B cell (primary cell): ENCODE data around the gene PIWIL4. TPM values are rescaled to one million over a fixed set of nuclear protein-coding genes. Genes with fewer than 3 reads are reported as not detected.
"Not testable (repeated sequence)": the region's sequence is repeated elsewhere in the genome, so short reads cannot be mapped to it uniquely, and the experiment has no call there.

Experiments used
- ATAC-seq: fragments of 200-7000 bp; cut with Tn5 transposase; one replicate; pipeline ENCODE4 v1.10.0; 2021; ENCODE audit warnings: low read depth, mild to moderate bottlenecking, moderate number of reproducible peaks, moderate library complexity
- CTCF ChIA-PET: fragments of 350-600 bp; sonication (Branson Sonifier 250); formaldehyde crosslinking; loops from one replicate; lab custom pipeline; 2021; ENCODE audit warnings: antibody characterized with exemption, inconsistent platforms; lab: Charles Lee
- POLR2A ChIA-PET: fragments of 350-600 bp; sonication (Branson Sonifier 250); formaldehyde crosslinking; loops from one replicate; lab custom pipeline; 2021; ENCODE audit warnings: antibody characterized with exemption; lab: Charles Lee
- DNase-seq: peaks from one replicate; pipeline ENCODE4 v3.0.0; 2013
- H2AFZ ChIP-seq: 2 replicates; pipeline ENCODE4 v1.6.1; 2012; ENCODE audit warnings: mild to moderate bottlenecking, low read depth, low read length; ENCODE audit not compliant: insufficient read depth, poor library complexity, severe bottlenecking
- H3K27ac ChIP-seq, 2 donors: 1 replicate in 1 of 2; 2 replicates in 1 of 2; pipeline ENCODE4 v1.5.1; 2012 to 2013; ENCODE audit warnings: low read length in 2 of 2, mild to moderate bottlenecking in 2 of 2, moderate library complexity in 1 of 2
- H3K27me3 ChIP-seq, 4 experiments: fragments of 200-600 bp in 1 of 4; sonication (generic) in 1 of 4; replicated peaks in 1 of 4; 1 replicate in 2 of 4; 2 replicates in 2 of 4; pipeline versions ENCODE4 v1.6.1 to v1.7.0; 2013 to 2016; ENCODE audit warnings: low read length in 3 of 4, mild to moderate bottlenecking in 2 of 4, mixed read lengths in 1 of 4, moderate library complexity in 1 of 4; ENCODE audit not compliant: insufficient read depth in 4 of 4, control insufficient read depth in 3 of 4; ENCODE audit errors: control extremely low read depth in 1 of 4
- H3K36me3 ChIP-seq, 2 experiments: replicated peaks in 1 of 2; 1 replicate in 1 of 2; 2 replicates in 1 of 2; pipeline versions ENCODE4 v1.6.1 to v1.7.1; 2013; ENCODE audit warnings: low read length in 1 of 2; ENCODE audit not compliant: insufficient read depth in 2 of 2, control insufficient read depth in 1 of 2; ENCODE audit errors: control extremely low read depth in 1 of 2, extremely low read depth in 1 of 2
- H3K4me1 ChIP-seq, 2 donors: fragments of 200-600 bp in 1 of 2; sonication (generic) in 1 of 2; 1 replicate in 1 of 2; 2 replicates in 1 of 2; pipeline versions ENCODE4 v1.5.1 to v1.6.1; 2013 to 2017; ENCODE audit warnings: low read length in 2 of 2; ENCODE audit not compliant: control insufficient read depth in 2 of 2, insufficient read depth in 2 of 2
- H3K4me2 ChIP-seq: replicated peaks from 2 replicates; pipeline ENCODE3; 2012; ENCODE audit warnings: mild to moderate bottlenecking, low read depth, low read length; ENCODE audit not compliant: poor library complexity, severe bottlenecking
- H3K4me3 ChIP-seq, 5 experiments: fragments of 200-600 bp in 1 of 5; sonication (generic) in 1 of 5; 1 replicate in 3 of 5; 2 replicates in 2 of 5; pipeline versions ENCODE4 v1.5.1 to v1.7.0; 2011 to 2016; ENCODE audit warnings: low read length in 4 of 5, mild to moderate bottlenecking in 4 of 5, low read depth in 2 of 5, control low read depth in 1 of 5, moderate library complexity in 1 of 5; ENCODE audit not compliant: insufficient read depth in 1 of 5; ENCODE audit errors: control extremely low read depth in 1 of 5, extremely low read depth in 1 of 5
- H3K79me2 ChIP-seq: fragments of 200-600 bp; sonication (generic); one replicate; pipeline ENCODE4 v1.6.0; 2016; ENCODE audit warnings: low read length; ENCODE audit not compliant: control insufficient read depth, insufficient read depth
- H3K9ac ChIP-seq: fragments of 200-600 bp; sonication (generic); 2 replicates; pipeline ENCODE4 v1.6.1; 2017; ENCODE audit warnings: mild to moderate bottlenecking, low read length, moderate library complexity
- H3K9me3 ChIP-seq, 3 donors: one replicate each; pipeline versions ENCODE4 v1.6.1 to v1.7.1; 2013; ENCODE audit warnings: low read length in 2 of 3; ENCODE audit not compliant: control insufficient read depth in 2 of 3, insufficient read depth in 1 of 3; ENCODE audit errors: control extremely low read depth in 1 of 3
- H4K20me1 ChIP-seq: 2 replicates; pipeline ENCODE4 v1.6.0; 2012; ENCODE audit warnings: mild to moderate bottlenecking, low read length; ENCODE audit not compliant: insufficient read depth, control insufficient read depth, poor library complexity, severe bottlenecking
- H3K27ac Mint-ChIP-seq: one replicate; pipeline ENCODE4 v1.8.0; 2021; ENCODE audit warnings: mixed read lengths
- H3K27me3 Mint-ChIP-seq: one replicate; pipeline ENCODE4 v1.8.0; 2021; ENCODE audit warnings: mixed read lengths
- H3K4me1 Mint-ChIP-seq: one replicate; pipeline ENCODE4 v1.8.0; 2021; ENCODE audit warnings: mixed read lengths
- H3K4me3 Mint-ChIP-seq: one replicate; pipeline ENCODE4 v1.8.0; 2021; ENCODE audit warnings: mixed read lengths
- H3K9me3 Mint-ChIP-seq: one replicate; pipeline ENCODE4 v1.8.0; 2022; ENCODE audit warnings: mixed read lengths; ENCODE audit not compliant: insufficient read depth
- EZH2 ChIP-seq: IDR thresholded peaks from 2 replicates; pipeline ENCODE4 v1.6.1; 2012; ENCODE audit warnings: borderline replicate concordance, low read depth, mild to moderate bottlenecking, moderate library complexity, low read length; ENCODE audit not compliant: insufficient read depth, poor library complexity, severe bottlenecking
- WGBS: methylation state at CpG from one replicate; pipeline ENCODE4 v1.1.5; 2013; ENCODE audit warnings: missing lambda C conversion rate; ENCODE audit not compliant: insufficient coverage; 5-methylcytosine and 5-hydroxymethylcytosine counted together
- intact Hi-C: fragments of 100-400 bp; cut with micrococcal nuclease; formaldehyde crosslinking; loops from one replicate; pipeline ENCODE4 v1.10.0; 2022
- polyA plus RNA-seq: library from polyadenylated mRNA; depleted of rRNA; stranded (reverse); fragments of >200 nt; gene quantifications from 2 replicates; pipeline ENCODE4 v1.2.3, GENCODE V29; 2012
- total RNA-seq, 2 donors: library from RNA; stranded (reverse); fragments of 120-200 nt in 1 of 2; gene quantifications; 1 replicate in 1 of 2; 2 replicates in 1 of 2; pipeline versions ENCODE4 v1.2.3 to v1.2.4, GENCODE V29; 2013 to 2022
- TF ChIP-seq, protein P1 (sequence below): fragments of 200-600 bp; IDR thresholded peaks from one replicate; pipeline ENCODE4 v1.8.0; 2022; ENCODE audit warnings: antibody characterized with exemption, mild to moderate bottlenecking

PIWIL4 gene
- total and polyA plus RNA-seq, 2 donors (not counting 1 experiment from before 2014, with no cell fraction given) = 0.67 to 1.4 TPM

GRCh38 chr11:94641167-94641761, 74.1 kb downstream of the PIWIL4 start:
- Histone ChIP-seq H3K4me3 (no peak overlapping the region), H3K4me1 (no peaks in the 10 kb centered on the region), H4K20me1 (no peaks in the 10 kb centered on the region), H3K9me3 (no peaks in the 10 kb centered on the region), H2AFZ (no peak overlapping the region), H3K9ac (no peak overlapping the region), H3K79me2 (no peaks in the 10 kb centered on the region), H3K27ac (no peak overlapping the region), H3K36me3 (no peaks in the 10 kb centered on the region), H3K27me3 (no peaks in the 10 kb centered on the region), H3K4me2 (no peak overlapping the region)
- ATAC-seq (no peak), DNase-seq (no peak)
- Mint-ChIP-seq H3K27me3 (peaks cover 4% of the 10 kb centered on the region), H3K4me3 (no peak overlapping the region), H3K27ac (no peak overlapping the region), H3K4me1 (peaks cover 8% of the 10 kb centered on the region), H3K9me3 (no peaks in the 10 kb centered on the region)
- ChIA-PET POLR2A (no interaction called here), CTCF (no interaction called here)
- TF ChIP-seq, protein P1, sequence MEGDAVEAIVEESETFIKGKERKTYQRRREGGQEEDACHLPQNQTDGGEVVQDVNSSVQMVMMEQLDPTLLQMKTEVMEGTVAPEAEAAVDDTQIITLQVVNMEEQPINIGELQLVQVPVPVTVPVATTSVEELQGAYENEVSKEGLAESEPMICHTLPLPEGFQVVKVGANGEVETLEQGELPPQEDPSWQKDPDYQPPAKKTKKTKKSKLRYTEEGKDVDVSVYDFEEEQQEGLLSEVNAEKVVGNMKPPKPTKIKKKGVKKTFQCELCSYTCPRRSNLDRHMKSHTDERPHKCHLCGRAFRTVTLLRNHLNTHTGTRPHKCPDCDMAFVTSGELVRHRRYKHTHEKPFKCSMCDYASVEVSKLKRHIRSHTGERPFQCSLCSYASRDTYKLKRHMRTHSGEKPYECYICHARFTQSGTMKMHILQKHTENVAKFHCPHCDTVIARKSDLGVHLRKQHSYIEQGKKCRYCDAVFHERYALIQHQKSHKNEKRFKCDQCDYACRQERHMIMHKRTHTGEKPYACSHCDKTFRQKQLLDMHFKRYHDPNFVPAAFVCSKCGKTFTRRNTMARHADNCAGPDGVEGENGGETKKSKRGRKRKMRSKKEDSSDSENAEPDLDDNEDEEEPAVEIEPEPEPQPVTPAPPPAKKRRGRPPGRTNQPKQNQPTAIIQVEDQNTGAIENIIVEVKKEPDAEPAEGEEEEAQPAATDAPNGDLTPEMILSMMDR = no peak
- no peak for TF ChIP-seq EZH2
- 86% methylated on average over 3 of the region's 8 CpGs for WGBS
- intact Hi-C loops = no loop called here

DNA sequence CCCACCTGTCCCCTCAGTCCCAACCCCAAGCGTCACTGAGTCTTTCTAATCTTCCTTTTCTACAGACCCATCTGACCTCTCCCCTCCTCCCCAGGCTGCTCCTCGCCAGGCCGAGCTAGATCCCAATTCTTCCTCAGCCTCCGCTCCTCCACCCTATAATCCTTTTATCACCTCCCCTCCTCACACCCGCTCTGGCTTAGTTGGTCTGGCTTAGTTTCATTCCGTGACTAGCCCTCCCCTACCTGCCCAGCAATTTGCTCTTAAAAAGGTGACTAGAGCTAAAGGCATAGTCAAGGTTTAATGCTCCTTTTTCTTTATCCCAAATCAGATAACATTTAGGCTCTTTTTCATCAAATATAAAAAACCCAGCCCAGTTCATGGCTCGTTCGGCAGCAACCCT, 76.0 kb downstream of the PIWIL4 start:
- CTCF ChIA-PET, H3K79me2 ChIP-seq, H3K4me1 Mint-ChIP-seq, H3K4me1 ChIP-seq, H2AFZ ChIP-seq, H3K27ac Mint-ChIP-seq, H3K9ac ChIP-seq, H3K27me3 Mint-ChIP-seq, H3K4me2 ChIP-seq, H3K9me3 Mint-ChIP-seq, H3K4me3 ChIP-seq, H3K9me3 ChIP-seq, H3K4me3 Mint-ChIP-seq, H3K27ac ChIP-seq, POLR2A ChIA-PET, H3K27me3 ChIP-seq, H4K20me1 ChIP-seq, DNase-seq, intact Hi-C loops, H3K36me3 ChIP-seq, ATAC-seq: not testable (repeated sequence)
- WGBS = 86% methylated on average over 4 of the region's 8 CpGs
